ENCODE results near the gene LGALSL.

GRCh38 chr2:64491426-64491825, 37.5 kb downstream of the LGALSL start:
- TF ChIP-seq, protein P1, sequence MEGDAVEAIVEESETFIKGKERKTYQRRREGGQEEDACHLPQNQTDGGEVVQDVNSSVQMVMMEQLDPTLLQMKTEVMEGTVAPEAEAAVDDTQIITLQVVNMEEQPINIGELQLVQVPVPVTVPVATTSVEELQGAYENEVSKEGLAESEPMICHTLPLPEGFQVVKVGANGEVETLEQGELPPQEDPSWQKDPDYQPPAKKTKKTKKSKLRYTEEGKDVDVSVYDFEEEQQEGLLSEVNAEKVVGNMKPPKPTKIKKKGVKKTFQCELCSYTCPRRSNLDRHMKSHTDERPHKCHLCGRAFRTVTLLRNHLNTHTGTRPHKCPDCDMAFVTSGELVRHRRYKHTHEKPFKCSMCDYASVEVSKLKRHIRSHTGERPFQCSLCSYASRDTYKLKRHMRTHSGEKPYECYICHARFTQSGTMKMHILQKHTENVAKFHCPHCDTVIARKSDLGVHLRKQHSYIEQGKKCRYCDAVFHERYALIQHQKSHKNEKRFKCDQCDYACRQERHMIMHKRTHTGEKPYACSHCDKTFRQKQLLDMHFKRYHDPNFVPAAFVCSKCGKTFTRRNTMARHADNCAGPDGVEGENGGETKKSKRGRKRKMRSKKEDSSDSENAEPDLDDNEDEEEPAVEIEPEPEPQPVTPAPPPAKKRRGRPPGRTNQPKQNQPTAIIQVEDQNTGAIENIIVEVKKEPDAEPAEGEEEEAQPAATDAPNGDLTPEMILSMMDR (IDR thresholded peaks at IDR 0.05) = no peak
- no peak for TF ChIP-seq POLR2A (IDR thresholded peaks at IDR 0.05)
